GM19025 (cell line): ENCODE results near the gene RAMP3.
"Not testable (repeated sequence)": the region's sequence is repeated elsewhere in the genome, so short reads cannot be mapped to it uniquely, and the experiment has no call there.

Source experiments
- ATAC-seq: cut with Tn5 transposase; IDR thresholded peaks from one replicate; pipeline ENCODE4 v1.9.1; 2021; ENCODE audit warnings: mild to moderate bottlenecking, low read depth, moderate library complexity; ENCODE audit not compliant: unreplicated experiment

The RAMP3 gene

DNA sequence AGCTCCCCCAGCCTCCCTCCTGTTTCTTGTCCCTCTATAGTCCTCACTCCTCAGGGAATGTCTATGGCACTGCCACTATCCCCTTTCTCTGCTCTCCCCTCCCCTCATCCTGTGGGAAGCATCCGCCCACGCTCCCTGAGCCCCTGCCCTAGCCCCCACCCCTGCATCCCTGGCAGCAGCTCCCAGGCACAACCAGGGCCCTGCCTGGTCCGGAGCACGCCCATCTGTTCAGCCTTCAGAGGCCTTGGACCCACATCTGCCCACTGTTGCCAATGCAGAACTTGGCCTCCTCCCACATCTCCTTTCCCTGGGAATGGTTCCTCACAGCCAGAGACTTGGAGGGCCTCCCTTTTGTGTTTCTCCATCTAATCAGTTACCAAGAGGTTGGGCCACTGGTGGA is 25.7 kb upstream of the RAMP3 start:
- ATAC-seq = no peak

- no peak for ATAC-seq
Observed at GRCh38 chr7:45132708-45133320, 24.8 kb upstream of the RAMP3 start.

DNA sequence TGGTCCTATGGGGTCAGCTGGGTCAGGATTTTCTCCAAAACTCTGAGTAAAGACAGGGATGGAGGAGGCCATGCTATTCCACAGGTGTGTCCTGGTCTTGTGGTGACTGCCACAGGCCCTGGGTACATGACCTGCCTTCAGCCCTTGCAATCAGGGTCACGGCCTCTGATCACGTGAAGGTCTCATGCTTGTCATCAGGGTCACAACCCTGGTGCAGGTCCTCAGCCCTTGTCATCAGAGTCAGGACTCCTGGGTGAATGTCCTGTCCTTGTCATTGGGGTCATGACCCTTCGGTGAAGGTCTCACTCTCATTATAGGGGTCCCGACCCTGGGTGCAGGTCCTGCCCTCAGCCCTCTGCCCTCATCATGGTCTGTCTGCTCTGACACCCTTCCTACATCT is 24.2 kb upstream of the RAMP3 start:
- no peak for ATAC-seq

DNA sequence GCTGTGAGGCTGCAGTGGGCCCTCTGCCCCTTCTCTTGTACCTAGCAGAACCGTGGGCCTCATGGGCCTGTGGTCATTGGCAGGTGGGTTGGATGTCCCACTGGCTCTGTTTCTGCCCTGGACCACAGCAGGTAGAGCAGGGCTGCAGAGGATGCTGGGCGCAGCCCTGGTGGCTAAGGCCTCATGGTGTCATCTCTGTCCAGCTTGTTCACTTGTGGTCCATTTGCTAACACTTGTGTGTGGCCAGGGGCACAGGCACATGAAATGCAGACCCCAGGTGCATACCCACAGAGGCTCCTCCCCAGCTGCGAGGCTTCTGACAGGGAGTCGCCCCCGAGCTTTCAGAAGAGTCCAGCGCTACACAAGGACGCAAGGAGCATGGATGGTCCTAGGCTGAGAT is 23.7 kb upstream of the RAMP3 start:
- ATAC-seq = no peak

DNA sequence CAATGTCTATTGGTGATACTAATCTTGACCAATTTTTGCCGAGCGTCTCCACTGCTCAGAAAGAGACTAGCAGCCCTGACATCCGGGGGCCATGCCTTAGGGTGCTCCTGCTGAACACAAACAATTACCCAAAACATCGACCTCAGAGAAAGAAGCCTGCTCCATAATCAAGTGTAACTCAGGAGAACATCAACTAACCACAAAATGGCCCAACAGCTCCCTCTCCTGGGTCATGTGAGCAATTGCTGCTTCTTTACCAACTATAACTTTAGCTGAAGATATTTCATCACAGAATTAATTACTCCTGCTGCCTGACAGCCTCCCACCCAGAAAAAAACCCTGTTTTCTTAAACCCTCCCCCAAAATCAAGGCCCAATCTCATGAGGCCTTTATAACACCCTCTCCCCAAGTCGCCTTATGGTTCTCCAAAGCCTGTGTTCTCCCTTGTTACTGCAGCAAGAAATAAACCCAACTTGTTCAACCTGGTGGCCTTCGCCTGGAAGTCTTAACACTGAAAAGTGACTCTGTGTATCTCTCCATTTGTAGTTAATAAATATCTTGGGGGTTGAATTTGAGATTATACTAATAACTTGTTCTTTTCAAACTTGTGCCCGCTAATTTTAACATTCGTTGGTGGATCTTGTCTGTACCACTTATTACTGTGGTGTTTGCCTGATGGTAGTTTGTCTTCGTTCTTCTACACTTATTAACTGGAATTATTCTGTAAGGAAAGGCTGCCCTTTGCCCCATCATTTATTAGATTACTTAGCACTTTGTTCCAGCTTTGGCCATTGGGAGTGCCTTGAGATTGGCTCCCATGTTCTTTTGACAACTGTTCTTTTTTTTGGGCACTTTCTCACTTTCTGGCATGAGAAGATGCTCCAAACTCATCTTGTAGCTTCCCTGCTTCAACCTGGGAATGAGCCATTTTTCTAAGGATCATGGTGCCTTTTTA is 21.2 kb upstream of the RAMP3 start:
- no peak for ATAC-seq

DNA sequence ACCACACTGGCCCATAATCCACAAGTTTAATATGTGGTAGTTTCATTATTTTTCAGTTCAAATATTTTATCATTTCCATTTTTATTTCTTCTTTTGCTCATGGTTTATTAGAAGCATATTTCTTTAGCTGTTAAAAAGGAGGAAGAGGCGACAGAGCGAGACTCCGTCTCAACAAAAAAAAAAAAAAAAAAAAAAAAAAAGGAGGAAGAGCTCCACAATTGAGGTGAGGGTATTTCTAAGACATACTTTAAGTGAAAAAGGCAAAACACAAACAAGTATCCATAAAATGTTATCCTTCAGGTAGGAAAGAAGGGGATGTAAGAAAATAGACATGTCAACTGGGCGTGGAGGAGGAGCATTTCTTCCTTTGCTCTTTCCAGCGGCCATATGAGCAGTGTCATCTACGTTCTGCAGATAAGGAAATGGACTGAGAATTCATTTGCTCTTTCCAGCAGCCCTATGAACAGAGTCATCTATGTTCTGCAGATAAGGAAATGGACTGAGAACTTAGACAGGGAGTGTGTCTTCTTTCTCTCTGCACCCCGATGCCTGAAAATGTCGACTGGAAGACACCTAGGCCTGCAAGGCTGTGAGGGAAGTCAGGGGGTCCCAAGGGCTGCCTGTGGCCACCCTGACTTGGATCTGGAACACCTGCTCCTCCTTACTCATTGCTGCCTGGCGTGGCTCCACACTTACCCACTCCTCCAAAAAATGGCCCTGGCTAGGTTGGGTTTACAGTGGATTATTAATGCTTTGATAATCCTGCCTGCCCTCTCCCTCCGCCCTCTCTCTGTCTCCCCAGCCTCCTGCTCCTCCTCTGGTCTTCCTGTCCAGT is 18.9 kb upstream of the RAMP3 start:
- no peak for ATAC-seq

- no peak for ATAC-seq
Observed at GRCh38 chr7:45140827-45141226, 16.8 kb upstream of the RAMP3 start.

- no peak for ATAC-seq
Observed at GRCh38 chr7:45143616-45144015, 14.0 kb upstream of the RAMP3 start.

DNA sequence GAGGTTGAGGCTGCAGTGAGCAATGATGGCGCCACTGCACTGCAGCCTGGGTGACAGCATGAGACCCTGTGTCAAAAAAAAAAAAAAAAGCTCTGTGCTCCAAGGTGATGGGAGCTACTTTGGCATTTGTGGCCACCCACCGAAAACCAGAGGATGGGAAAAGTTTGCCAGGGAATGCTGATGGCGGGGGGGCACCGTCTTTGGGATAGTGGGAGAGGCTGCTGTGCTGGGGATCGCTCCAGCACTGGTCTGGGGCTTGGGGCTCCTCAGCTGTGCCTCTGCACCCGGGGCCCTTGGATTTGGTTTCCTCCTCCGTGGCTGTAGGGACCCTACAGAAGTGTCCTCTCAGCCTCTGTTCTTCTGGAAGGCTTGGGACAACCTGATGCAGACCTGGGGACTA is 11.7 kb upstream of the RAMP3 start:
- ATAC-seq = no peak

GRCh38 chr7:45146531-45147379 is 10.8 kb upstream of the RAMP3 start:
- ATAC-seq = no peak

DNA sequence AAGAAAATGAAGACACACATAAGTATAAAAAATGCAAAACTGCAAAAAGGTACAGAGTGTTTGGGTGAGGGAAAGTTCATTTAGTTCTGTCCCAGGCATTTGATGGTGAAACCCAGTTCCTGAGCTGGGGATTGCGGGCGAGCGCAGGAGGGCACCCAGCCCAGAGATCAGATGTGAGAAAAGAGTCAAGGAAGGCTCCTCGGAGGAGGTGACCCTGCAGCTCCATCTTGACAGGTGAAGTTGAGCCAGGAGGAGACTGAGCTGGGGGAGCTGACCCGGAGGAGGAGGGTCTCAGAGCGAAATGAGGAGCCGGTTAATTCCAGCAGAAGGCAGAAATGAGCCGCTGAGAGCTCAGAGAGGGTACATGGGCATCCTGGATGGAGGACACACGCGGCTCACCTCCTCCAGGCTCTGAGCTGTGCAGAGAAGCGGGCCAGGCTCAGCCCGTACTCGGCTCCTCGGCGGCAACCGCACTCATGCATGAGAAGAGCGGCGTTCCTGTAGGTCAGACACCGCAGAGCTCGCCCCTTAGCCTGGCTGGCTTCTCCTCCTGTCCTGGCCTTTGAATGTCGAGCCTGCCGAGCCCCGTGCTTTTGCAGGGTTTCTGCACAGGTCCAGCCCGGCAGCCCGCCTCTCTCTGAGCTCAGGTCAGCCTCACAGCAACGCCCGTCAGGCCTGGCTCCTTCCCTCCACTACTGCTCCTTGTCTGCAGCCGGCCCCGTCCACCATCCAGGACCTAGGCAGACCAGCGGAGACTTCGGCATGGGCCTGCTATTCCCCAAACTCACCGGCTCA is 9.5 kb upstream of the RAMP3 start:
- no peak for ATAC-seq

DNA sequence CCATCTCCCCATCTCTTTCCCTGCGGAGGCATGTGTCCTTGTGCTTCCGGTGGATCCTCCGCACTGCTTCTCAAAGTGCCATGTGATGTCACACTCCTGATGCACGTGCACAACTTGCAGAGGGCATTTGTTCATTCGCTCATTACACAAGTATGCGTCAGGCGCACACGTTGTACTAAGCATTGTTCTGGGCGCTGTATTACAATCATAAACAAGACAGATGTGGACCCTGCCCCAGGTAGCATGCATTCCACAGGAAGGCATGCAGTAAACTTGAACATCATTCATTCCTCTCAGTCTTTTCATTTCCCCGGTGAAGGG is 9.0 kb upstream of the RAMP3 start:
- ATAC-seq = no peak

GRCh38 chr7:45149606-45150005 is 8.0 kb upstream of the RAMP3 start:
- no peak for ATAC-seq

DNA sequence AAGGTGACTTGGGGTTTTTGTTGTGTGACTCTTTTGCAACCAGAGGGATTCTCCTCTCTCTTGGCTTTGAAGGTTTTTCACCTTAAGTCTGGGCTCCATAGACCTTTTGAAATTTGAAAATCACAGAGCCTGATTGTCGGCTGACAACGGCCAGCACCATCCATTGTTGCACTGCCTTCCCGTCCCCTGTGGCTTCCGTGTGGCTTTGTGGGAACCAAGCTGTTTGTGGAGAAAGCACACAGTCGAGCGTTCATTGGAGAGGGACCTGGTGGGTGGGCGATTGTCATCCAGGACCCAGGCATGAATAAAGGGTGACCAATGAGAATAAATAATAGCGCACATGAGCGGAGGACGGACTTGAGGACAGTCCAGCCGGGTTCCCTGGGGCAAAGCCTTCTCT is 7.4 kb upstream of the RAMP3 start:
- ATAC-seq = no peak

- ATAC-seq = no peak
Observed at GRCh38 chr7:45151131-45151684, 6.4 kb upstream of the RAMP3 start.

DNA sequence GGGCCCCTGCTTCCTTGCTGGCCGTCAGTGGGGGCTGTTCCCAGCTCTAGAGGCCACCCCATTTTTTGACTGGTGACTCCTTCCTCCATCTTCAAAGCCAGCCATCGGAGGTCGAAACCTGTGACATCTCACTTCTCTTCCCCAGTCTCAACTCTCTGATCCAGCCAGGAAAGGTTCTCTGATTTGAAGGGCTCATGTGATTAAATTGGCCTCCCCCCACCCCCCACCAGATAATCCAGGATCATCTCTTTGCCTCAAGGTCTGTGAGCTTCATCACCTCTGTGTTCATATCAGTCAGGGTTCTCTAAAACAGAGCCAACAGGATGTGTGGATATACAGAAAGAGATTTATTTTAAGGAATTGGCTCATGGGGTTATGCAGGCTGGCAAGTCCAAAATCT is 5.6 kb upstream of the RAMP3 start:
- no peak for ATAC-seq

DNA sequence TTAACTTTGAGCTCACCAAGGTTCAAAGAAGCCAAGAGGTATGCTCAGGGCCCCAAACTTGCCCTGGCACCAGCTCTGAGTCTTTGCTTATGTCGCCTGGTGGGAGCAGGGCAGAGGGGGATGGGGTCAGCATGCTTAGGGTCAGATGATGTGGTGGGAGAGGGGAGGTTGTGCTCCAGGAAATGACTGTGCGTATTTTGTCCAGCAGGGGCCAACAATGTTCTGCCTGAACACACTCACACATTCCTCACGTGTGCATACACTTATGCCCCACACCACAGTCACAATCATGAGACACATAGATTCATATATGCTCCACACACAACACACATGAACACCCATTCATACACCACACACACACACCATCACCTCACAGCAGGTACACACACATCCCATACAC is 4.4 kb upstream of the RAMP3 start:
- ATAC-seq = no peak

- not testable (repeated sequence) for ATAC-seq
Observed at GRCh38 chr7:45153861-45154260, 3.7 kb upstream of the RAMP3 start.

DNA sequence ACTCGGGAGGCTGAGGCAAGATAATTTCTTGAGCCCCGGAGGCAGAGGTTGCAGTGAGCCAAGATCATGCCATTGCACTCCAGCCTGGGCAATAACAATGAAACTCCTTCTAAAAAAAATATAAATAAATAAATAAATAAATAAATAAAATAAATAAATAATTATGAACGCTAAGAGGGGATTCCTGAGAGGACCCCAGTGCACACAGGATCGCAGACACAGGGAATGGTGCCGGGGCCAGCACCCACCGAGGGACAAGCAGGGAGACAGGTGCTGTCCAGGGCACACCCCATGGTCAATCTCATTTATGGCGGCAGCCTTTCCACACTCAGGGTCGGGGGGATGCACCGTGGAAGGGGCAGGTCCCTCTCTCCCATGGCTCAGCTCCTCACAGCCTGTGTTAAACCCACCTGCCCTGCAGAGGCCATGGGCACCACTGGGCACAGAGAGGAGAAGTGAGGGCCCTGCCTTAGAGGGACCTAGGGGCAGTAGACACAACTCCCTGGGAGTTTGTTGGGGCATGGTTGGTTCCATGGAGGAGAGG is 2.2 kb upstream of the RAMP3 start:
- ATAC-seq = no peak
